Measurements from ENCODE around the gene RAP1B. TPM values are rescaled to one million over a fixed set of nuclear protein-coding genes. Genes with fewer than 3 reads are reported as not detected.

The RAP1B gene
- total RNA-seq, 1 experiment from 2014 or later = 245 TPM

DNA sequence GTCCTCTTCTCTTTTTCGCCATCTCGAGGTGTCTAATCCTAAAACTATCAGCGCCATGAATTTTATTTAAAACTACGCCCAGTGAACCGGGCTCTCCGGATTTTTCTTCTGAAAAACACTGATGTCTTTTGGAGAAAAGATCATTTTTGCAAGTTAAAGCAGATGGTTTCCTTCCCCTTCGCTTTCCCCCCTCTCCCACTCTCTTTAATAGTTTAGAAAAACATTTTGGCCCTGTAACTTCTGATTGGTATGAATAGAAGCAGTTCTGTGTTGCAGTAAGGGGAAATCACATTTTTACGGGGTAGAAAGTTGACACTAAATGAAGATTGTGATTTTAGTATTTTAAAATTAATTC is 1.1 kb downstream of the RAP1B start:
- DNase-seq (ENCODE audit: low read depth) = no peak

DNA sequence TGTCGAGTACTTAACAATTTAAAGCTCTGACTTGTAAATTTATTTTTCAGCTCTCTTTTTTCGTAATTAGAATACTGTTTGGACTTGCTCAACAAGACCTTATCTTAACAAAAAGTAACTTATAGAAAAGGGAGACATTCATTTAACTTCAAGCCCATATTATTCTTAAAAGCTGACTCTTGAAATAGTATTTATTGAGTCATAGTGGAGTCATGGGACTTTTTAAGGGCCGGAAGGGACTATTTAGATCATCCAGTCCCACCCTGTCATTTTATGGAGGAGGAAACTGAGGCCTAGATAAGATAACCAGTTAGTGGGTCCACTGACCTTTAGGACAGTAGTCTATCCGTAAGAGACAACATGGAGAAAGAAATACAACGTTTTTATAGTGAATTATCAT is 1.5 kb downstream of the RAP1B start:
- DNase-seq (ENCODE audit: low read depth) = no peak

DNA sequence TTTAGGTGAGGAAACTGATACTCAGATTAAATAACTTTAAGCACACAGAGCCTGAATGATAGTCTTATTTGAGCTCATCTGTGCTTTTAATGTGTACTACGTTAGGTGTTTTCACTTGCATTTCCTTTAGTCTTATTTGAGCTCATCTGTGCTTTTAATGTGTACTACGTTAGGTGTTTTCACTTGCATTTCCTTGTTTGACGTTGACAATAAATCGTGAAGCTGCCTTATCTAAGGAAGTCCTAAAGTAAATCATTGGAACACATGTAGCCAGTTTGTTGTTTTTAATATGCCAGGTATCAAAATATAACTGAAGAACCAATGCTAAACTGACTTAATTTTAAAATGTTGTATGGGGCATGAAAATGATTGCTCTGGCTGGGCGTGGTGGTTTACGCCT is 2.0 kb downstream of the RAP1B start:
- no peak for DNase-seq (ENCODE audit: low read depth)

DNA sequence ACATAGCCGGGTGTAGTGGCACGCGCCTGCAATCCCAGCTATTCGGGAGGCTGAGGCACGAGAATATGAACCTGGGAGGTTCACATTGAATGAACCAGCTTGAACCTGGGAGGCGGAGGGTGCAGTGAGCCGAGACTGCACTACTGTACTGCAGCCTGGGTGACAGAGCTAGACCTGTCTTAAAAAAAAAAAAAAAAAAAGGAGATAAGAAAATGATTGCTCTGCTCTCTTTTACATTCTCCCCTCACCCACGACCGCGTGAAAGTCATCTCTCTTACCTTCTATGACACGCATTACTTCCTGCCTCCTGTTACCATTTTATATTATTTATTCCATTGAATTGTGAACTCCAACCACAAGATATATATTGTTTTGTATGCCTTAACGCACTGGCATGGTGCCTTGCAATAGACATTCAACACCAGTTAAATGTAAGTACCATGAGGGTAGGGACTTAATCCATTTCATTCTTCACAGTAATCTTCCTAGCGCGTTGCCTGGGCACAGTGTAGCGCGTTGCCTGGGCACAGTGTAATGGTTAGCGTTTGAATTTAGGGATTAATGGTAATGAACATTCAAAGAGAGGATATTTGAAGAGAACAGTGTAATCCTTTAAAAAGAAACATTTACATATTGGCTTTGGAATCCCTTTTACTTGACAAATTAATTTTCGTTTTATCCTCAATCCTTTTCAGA is 2.7 kb downstream of the RAP1B start:
- no peak for DNase-seq (ENCODE audit: low read depth)

DNA sequence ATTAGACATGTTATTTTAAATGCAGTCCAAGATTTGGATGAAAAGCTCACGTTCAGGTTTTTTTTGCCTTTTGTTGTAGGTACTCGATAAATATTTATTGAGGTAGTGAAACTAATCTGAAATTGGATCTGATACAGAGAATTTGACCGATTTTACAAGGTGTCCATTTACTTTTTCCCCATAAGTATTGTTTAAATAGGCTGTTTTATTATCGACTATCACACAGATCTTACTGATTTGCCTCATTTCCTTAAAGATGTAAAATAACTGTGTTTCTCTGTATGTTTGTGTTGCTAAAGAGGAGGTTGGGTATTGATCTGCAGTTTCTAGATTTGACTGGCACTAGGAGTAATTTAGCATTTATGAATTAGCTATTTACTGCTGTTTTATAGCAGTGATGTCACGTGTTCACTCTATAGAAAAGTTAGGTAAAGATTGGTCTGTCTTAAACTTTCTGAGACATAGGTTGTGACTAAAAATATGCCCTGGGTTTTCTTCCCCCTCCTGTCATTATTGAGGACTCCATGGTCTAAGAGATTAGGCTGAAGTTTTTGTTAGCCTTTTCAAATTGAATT is 3.5 kb downstream of the RAP1B start:
- DNase-seq (ENCODE audit: low read depth) = no peak

DNA sequence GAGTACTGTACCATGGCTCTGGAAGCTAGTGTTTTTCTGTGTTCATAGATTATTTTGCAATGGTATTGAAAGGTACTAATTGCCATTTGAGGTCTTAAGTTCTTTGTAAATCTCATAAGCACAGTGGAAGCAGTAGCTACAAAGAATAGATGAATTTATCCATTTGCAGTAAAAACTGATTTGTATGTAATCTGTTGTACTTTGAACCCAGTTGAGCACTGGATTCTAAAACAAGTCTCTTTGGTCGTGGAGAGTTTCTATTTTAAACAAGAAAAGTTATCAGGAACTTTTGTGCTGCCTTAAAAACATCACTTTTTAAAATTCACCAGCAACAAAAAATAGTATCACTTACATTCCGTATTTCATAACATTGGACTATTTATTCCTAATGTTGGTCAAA is 4.1 kb downstream of the RAP1B start:
- no peak for DNase-seq (ENCODE audit: low read depth)

GRCh38 chr12:68617160-68617926 is 6.6 kb downstream of the RAP1B start:
- DNase-seq (ENCODE audit: low read depth) = no peak

GRCh38 chr12:68619541-68619940 is 8.8 kb downstream of the RAP1B start:
- DNase-seq (ENCODE audit: low read depth) = no peak

GRCh38 chr12:68620519-68621471 is 10.1 kb downstream of the RAP1B start:
- no peak for DNase-seq (ENCODE audit: low read depth)

DNA sequence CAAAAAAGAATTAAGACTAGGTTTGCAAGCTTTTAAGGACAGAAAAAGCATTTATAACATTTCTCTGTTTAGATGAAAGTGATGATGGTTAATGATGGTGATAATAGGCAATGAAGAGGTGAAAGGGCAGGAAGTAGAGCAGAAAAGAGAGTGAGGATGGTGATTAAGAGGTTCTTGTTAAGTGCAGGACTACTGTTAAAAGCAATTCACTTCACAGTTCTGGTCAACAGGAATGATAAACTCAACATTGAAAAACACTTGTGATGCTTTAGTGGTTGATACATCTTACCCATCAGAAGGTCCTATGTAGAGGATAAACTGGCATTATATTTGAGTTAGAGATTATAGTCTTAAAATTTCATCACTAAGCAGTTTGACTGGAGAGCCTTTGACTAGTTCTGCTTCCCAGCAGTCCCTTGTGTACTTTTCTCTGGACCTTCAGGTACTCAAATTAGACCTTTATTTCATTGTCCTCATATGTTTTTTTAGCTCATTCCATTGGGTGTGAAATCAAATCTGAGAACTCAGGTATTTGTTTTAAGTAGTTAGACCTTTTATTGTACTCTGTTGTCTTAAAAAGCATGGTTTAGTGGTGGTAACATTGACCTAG is 10.9 kb downstream of the RAP1B start:
- no peak for DNase-seq (ENCODE audit: low read depth)

- no peak for DNase-seq (ENCODE audit: low read depth)
These were observed 11.6 kb downstream of the RAP1B start for GRCh38 chr12:68622250-68622649.

GRCh38 chr12:68623059-68623458 is 12.4 kb downstream of the RAP1B start:
- DNase-seq (ENCODE audit: low read depth) = no peak

GRCh38 chr12:68623984-68624383 is 13.3 kb downstream of the RAP1B start:
- peak; percentile 61 for DNase-seq (ENCODE audit: low read depth)

DNA sequence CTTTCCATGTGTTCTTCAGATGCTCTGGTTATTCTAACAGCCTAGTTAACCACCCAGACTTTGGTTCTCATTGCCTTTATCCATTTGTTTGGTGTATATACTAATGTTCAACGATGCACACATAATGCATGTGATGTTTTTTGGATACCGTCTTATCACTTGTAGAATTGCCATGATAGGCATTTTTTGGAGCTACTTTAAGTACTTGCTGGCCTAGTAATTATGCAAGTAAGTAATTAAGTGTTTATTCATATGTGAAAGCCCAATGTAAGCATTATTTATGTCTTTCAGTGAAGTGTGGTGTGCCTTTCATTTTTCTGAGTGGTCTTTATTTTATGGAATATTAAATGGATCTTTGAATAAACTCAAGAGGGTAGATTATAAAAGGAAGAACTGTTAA is 14.2 kb downstream of the RAP1B start:
- no peak for DNase-seq (ENCODE audit: low read depth)

- no peak for DNase-seq (ENCODE audit: low read depth)
These were observed 17.1 kb downstream of the RAP1B start for GRCh38 chr12:68627673-68628319.

- no peak for DNase-seq (ENCODE audit: low read depth)
These were observed 18.0 kb downstream of the RAP1B start for GRCh38 chr12:68628698-68629097.

GRCh38 chr12:68630050-68630449 is 19.4 kb downstream of the RAP1B start:
- no peak for DNase-seq (ENCODE audit: low read depth)

DNA sequence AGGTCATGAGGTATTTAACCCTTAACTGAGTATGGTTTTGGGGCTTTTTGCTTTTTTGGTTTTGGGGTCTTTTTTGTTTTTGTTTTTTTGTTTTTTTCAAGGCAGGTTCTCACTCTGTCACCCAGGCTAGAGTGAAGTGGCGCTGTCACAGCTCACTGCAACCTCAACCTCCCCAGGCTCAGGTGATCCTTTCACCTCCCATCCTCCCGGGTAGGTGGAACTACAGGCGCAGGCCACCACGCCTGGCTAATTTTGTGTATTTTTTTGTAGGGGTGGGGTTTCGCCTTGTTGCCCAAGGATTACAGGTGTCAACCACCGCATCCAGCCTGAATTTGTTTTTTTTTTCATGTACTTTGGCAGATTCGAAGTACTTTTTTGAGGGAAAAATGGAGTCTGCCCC is 19.9 kb downstream of the RAP1B start:
- DNase-seq (ENCODE audit: low read depth) = no peak

GRCh38 chr12:68631227-68631626 is 20.5 kb downstream of the RAP1B start:
- DNase-seq (ENCODE audit: low read depth) = no peak

DNA sequence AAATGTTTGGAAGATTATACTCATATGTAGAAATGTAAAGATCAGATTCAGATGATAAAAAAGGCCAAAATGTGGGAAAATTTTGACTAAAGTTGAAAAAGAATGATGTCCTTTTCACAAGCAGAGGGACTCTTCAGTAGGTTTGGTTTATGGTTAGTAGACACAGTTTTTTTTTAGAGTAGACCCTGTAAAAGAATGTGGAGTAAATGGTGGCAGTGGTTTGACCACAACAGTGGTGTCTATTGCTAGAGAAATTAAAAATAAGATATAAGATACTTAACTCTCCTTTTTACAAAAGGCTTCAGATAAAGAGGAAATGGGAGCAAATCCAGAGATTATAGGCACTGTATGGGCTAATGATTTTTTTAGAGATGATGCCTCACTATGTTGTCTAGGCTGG is 21.8 kb downstream of the RAP1B start:
- DNase-seq (ENCODE audit: low read depth) = no peak

All from M059J (cell line).